Activated naive CD4-positive, alpha-beta T cell treated with anti-CD3 and anti-CD28 coated beads for 36 hours (primary cell): ENCODE results near the gene STUM. TPM values are rescaled to one million over a fixed set of nuclear protein-coding genes. Genes with fewer than 3 reads are reported as not detected.

Source experiments
- CTCF ChIA-PET: fragments of 350-600 bp; sonication (Branson Sonifier 250); formaldehyde crosslinking; loops from one replicate; lab custom pipeline; 2021; ENCODE audit warnings: antibody characterized with exemption; lab: Charles Lee
- DNase-seq: peaks from one replicate; pipeline ENCODE4 v3.0.0-alpha.2; 2020
- H3K27ac Mint-ChIP-seq: one replicate; pipeline ENCODE4 v1.8.0; 2021; ENCODE audit warnings: mild to moderate bottlenecking, mixed read lengths
- H3K27me3 Mint-ChIP-seq: one replicate; pipeline ENCODE4 v1.8.0; 2021; ENCODE audit warnings: low read depth, mixed read lengths
- H3K36me3 Mint-ChIP-seq: one replicate; pipeline ENCODE4 v1.8.0; 2021; ENCODE audit warnings: low read depth, mixed read lengths
- H3K4me1 Mint-ChIP-seq: one replicate; pipeline ENCODE4 v1.8.0; 2021; ENCODE audit warnings: low read depth, mixed read lengths
- H3K4me3 Mint-ChIP-seq: one replicate; pipeline ENCODE4 v1.8.0; 2021; ENCODE audit warnings: mild to moderate bottlenecking, moderate library complexity, mixed read lengths
- H3K9me3 Mint-ChIP-seq: one replicate; pipeline ENCODE4 v1.8.0; 2021; ENCODE audit warnings: mixed read lengths
- intact Hi-C: fragments of 100-400 bp; cut with micrococcal nuclease; formaldehyde crosslinking; loops from one replicate; pipeline ENCODE4 v1.15.1; 2023
- total RNA-seq, 2 experiments: library from RNA; stranded (reverse); gene quantifications; one replicate each; pipeline ENCODE4 v1.2.3, GENCODE V29; 2021

STUM gene
- total RNA-seq, 2 experiments from 2014 or later = not detected

GRCh38 chr1:226603858-226604559 is 55.4 kb downstream of the STUM start:
- Mint-ChIP-seq H3K4me3 (no peak overlapping the region), H3K27ac (no peak overlapping the region), H3K9me3 (no peaks in the 10 kb centered on the region), H3K4me1 (no peaks in the 10 kb centered on the region), H3K27me3 (no peaks in the 10 kb centered on the region), H3K36me3 (no peaks in the 10 kb centered on the region)
- DNase-seq = no peak
- CTCF ChIA-PET = interaction anchor here (1.1 kb wide), 1 partner anchor 180 kb away, joined by 3 read pairs; no protein-coding TSS in a partner anchor
- intact Hi-C loops = loop anchor here (10.0 kb wide), 1 partner anchor 149 kb away; no protein-coding TSS in a partner anchor

GRCh38 chr1:226604560-226605317 is 56.2 kb downstream of the STUM start:
- CTCF ChIA-PET = interaction anchor here (1.1 kb wide), 1 partner anchor 180 kb away, joined by 3 read pairs; no protein-coding TSS in a partner anchor
- Mint-ChIP-seq H3K9me3 (no peaks in the 10 kb centered on the region), H3K27me3 (no peaks in the 10 kb centered on the region), H3K4me1 (no peaks in the 10 kb centered on the region), H3K27ac (no peak overlapping the region), H3K4me3 (no peak overlapping the region), H3K36me3 (no peaks in the 10 kb centered on the region)
- DNase-seq = no peak
- intact Hi-C loops = loop anchor here (10.0 kb wide), 1 partner anchor 150 kb away; no protein-coding TSS in a partner anchor

GRCh38 chr1:226605318-226605950 is 56.9 kb downstream of the STUM start:
- no peak for DNase-seq
- Mint-ChIP-seq H3K27ac (no peak overlapping the region), H3K36me3 (no peaks in the 10 kb centered on the region), H3K27me3 (no peaks in the 10 kb centered on the region), H3K4me3 (no peak overlapping the region), H3K4me1 (no peaks in the 10 kb centered on the region), H3K9me3 (no peaks in the 10 kb centered on the region)
- CTCF ChIA-PET = interaction anchor here (1.5 kb wide), 1 partner anchor 20 kb away, joined by 4 read pairs; no protein-coding TSS in a partner anchor
- intact Hi-C loops = loop anchor here (10.0 kb wide), 1 partner anchor 151 kb away; no protein-coding TSS in a partner anchor

- Mint-ChIP-seq H3K9me3 (no peaks in the 10 kb centered on the region), H3K36me3 (no peaks in the 10 kb centered on the region), H3K4me3 (no peak overlapping the region), H3K27me3 (no peaks in the 10 kb centered on the region), H3K27ac (no peak overlapping the region), H3K4me1 (no peaks in the 10 kb centered on the region)
- DNase-seq = no peak
- CTCF ChIA-PET = interaction anchor here (0.6 to 3.6 kb wide), 6 partner anchors 20 to 481 kb away, joined by 3 to 13 read pairs (median 5); no protein-coding TSS in a partner anchor
- intact Hi-C loops = loop anchor here (10.0 kb wide), 1 partner anchor 152 kb away; no protein-coding TSS in a partner anchor
Observed at GRCh38 chr1:226606311-226607267, 58.0 kb downstream of the STUM start.

GRCh38 chr1:226607268-226607660 is 58.7 kb downstream of the STUM start:
- CTCF ChIA-PET = interaction anchor here (0.6 to 3.6 kb wide), 5 partner anchors 19 to 482 kb away, joined by 3 to 13 read pairs (median 4); no protein-coding TSS in a partner anchor
- Mint-ChIP-seq H3K4me1 (no peaks in the 10 kb centered on the region), H3K9me3 (no peaks in the 10 kb centered on the region), H3K27me3 (no peaks in the 10 kb centered on the region), H3K4me3 (no peak overlapping the region), H3K36me3 (no peaks in the 10 kb centered on the region), H3K27ac (no peak overlapping the region)
- no peak for DNase-seq
- intact Hi-C loops = loop anchor here (10.0 kb wide), 1 partner anchor 152 kb away; no protein-coding TSS in a partner anchor

DNA sequence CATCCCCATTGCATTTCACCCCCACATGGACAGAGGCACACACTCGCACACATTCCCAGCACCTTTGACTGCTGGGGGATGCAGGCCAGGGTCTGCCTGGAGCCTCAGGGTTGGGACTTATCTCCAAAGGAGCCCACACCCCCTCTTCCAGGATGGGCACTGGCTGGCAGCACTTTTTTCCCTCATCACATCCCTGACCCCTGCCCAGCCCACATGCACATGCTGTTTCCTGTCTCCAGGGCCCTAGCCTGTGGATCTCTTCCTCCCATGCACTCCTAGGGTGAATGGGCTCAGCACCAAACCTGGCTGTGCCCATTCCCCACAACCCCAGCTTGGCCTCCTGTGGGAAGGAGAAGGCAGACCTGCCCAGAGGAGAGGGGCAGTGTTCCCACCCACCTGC is 59.3 kb downstream of the STUM start:
- no peak for DNase-seq
- intact Hi-C loops = loop anchor here (1.0 to 10.0 kb wide), 4 partner anchors 61 to 483 kb away; no protein-coding TSS in a partner anchor
- Mint-ChIP-seq H3K27ac (no peak overlapping the region), H3K4me1 (no peaks in the 10 kb centered on the region), H3K36me3 (no peaks in the 10 kb centered on the region), H3K4me3 (no peak overlapping the region), H3K9me3 (no peaks in the 10 kb centered on the region), H3K27me3 (no peaks in the 10 kb centered on the region)
- CTCF ChIA-PET = interaction anchor here (0.6 to 3.6 kb wide), 11 partner anchors 18 to 561 kb away, joined by 3 to 13 read pairs (median 5); partner anchors contain the start of gene STUM

DNA sequence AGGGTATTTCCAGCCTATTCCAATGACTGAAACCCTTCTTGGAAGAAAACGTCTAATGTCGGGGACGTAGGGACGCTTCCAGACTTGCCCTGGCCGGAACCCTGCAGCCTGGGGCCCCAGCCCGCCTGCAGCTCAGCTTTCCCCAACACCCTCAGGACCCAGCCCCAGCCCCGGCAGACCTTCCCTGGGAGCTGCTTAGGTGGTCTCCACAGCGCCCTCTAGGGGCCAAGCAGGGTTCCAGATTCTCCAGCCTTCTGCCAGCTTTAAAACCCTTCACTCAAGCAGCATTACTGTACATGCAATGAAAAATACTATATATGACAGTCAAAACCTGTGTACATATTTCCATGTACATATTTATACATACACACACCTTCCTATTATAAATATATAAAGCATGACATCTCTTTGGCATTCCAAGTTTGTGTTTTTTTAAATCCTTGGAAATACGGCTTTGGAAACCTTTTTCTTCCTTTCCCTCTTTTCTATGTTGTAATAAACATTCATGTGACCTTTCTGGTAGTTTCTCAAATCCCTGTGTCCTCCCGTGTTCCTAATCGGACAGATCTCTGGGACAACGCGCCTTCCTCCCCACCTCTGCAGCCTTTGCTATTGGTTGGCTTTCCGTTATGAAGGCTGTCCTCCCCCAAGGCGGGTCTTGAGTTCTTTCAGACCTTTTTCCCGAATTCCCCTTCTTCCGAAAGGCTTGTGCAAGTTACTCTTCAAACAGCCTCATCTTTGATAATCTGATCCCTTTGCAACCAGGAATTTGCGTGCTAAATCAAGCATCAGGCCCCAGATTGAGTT is 60.3 kb downstream of the STUM start:
- Mint-ChIP-seq H3K4me3 (no peak overlapping the region), H3K36me3 (no peaks in the 10 kb centered on the region), H3K27ac (no peak overlapping the region), H3K4me1 (no peaks in the 10 kb centered on the region), H3K9me3 (no peaks in the 10 kb centered on the region), H3K27me3 (no peaks in the 10 kb centered on the region)
- CTCF ChIA-PET = interaction anchor here (0.6 to 3.6 kb wide), 22 partner anchors 9 to 401 kb away, joined by 3 to 13 read pairs (median 4); partner anchors contain the start of gene STUM
- DNase-seq = peak; percentile 79
- intact Hi-C loops = loop anchor here (1.0 to 10.0 kb wide), 4 partner anchors 62 to 484 kb away; no protein-coding TSS in a partner anchor

DNA sequence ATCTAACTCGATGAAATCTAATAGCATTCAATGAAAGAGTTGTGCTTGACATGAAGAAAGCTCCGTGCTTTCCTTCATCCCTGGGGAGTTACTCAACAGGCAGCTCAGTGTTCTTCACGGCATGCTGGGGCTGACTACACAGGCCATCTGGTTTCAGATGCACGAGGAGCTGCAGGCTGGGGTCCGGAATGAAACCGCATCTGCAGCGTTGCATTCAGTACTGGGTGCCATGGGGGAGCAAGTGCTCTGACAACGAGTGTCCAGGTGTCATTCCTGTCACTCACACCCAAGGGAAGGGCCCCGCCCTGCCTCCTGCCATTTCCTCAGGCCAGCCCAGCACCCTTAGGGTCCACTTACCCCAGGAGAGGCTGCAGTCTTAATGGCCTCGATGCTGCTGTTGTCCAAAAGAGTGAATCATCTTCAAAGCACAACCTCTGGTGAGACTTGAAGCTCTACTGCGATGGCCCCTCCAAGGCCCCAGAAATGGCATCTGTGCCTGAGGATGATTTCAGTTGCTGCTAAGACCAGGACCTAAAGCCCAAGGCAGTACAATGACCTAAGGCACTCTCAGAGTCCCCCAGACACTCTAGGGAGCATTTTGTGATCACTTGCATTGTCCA is 61.4 kb downstream of the STUM start:
- CTCF ChIA-PET = interaction anchor here (1.5 to 3.6 kb wide), 3 partner anchors 10 to 190 kb away, joined by 3 to 13 read pairs (median 6); no protein-coding TSS in a partner anchor
- no peak for DNase-seq
- Mint-ChIP-seq H3K27me3 (no peaks in the 10 kb centered on the region), H3K27ac (no peak overlapping the region), H3K9me3 (no peaks in the 10 kb centered on the region), H3K4me3 (no peak overlapping the region), H3K36me3 (no peaks in the 10 kb centered on the region), H3K4me1 (no peaks in the 10 kb centered on the region)
- intact Hi-C loops = loop anchor here (10.0 kb wide), 1 partner anchor 155 kb away; no protein-coding TSS in a partner anchor

DNA sequence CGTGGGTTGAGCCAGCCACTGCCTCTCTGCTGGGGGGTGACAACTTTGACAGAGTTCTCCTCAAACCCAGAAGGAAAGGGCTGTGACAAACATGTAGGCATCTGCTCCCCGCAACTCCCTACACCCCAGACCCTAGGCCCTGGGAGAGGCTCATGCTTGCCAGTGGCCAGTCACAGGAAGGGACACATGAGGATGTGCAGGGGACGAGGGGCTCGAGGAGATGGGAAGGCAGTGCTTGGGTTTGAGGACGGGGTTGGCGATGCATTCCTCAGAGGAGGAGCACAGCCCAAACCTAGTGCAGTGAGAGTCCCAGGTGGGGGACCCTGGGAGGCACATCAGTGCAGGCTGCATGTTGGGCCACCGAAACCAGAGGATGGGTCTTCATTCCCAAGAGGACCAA is 62.1 kb downstream of the STUM start:
- H3K9me3 Mint-ChIP-seq = no peaks in the 10 kb centered on the region
- H3K4me3 Mint-ChIP-seq = no peak overlapping the region
- intact Hi-C loops = no loop called here
- CTCF ChIA-PET = no interaction called here
- no peak overlapping the region for H3K27ac Mint-ChIP-seq
- H3K4me1 Mint-ChIP-seq = no peaks in the 10 kb centered on the region
- no peaks in the 10 kb centered on the region for H3K36me3 Mint-ChIP-seq
- H3K27me3 Mint-ChIP-seq = no peaks in the 10 kb centered on the region
- DNase-seq = no peak

DNA sequence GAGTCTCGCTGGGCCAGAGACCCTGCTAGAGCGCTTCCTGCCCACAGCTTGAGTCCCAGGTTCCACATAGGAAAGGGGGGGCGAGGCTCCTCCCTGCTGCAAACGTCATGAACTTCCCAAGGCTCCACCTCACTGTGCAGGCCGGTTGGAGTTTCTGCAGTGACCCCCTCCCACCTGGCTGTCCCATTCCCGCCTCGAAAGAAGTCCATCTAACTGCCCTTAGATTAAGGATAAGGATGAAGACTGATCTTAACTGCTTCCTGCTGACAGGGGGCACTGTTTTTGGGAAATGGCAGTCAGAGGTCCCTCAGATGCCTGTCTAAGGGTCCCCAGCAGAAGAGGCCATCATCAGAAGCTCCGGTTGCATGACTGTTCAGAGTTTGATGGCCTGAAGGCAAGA is 62.7 kb downstream of the STUM start:
- Mint-ChIP-seq H3K4me1 (no peaks in the 10 kb centered on the region), H3K27ac (no peak overlapping the region), H3K4me3 (no peak overlapping the region), H3K27me3 (no peaks in the 10 kb centered on the region), H3K9me3 (no peaks in the 10 kb centered on the region), H3K36me3 (no peaks in the 10 kb centered on the region)
- DNase-seq = no peak
- intact Hi-C loops = no loop called here
- CTCF ChIA-PET = no interaction called here
